GM21786 (cell line): Measurements from ENCODE around the gene COMT.

Experiments used
- ATAC-seq: cut with Tn5 transposase; IDR thresholded peaks from one replicate; pipeline ENCODE4 v1.9.1; 2021; ENCODE audit not compliant: unreplicated experiment

Gene COMT

GRCh38 chr22:19981171-19981960 lies 39.8 kb downstream of the COMT start:
- no peak for ATAC-seq

GRCh38 chr22:19981961-19982920 lies 40.7 kb downstream of the COMT start:
- ATAC-seq: no peak

GRCh38 chr22:19982991-19983578 lies 41.5 kb downstream of the COMT start:
- ATAC-seq: no peak

GRCh38 chr22:19983741-19984140 lies 42.2 kb downstream of the COMT start:
- ATAC-seq: no peak

- no peak for ATAC-seq
Measured at GRCh38 chr22:19984201-19984753, 42.7 kb downstream of the COMT start.

- ATAC-seq: no peak
Measured at GRCh38 chr22:19984851-19985811, 43.6 kb downstream of the COMT start.

- no peak for ATAC-seq
Measured at GRCh38 chr22:19986011-19986409, 44.4 kb downstream of the COMT start.

GRCh38 chr22:19986410-19987341 lies 45.1 kb downstream of the COMT start:
- no peak for ATAC-seq

- ATAC-seq: no peak
Measured at GRCh38 chr22:19987394-19988306, 46.1 kb downstream of the COMT start.

- no peak for ATAC-seq
Measured at GRCh38 chr22:19988331-19988808, 46.8 kb downstream of the COMT start.

GRCh38 chr22:19988965-19989724 lies 47.6 kb downstream of the COMT start:
- no peak for ATAC-seq

- ATAC-seq: no peak
Measured at GRCh38 chr22:19989725-19990067, 48.1 kb downstream of the COMT start.

GRCh38 chr22:19990188-19990587 lies 48.6 kb downstream of the COMT start:
- ATAC-seq: no peak

- no peak for ATAC-seq
Measured at GRCh38 chr22:19990609-19991394, 49.2 kb downstream of the COMT start.

GRCh38 chr22:19991395-19991644 lies 49.7 kb downstream of the COMT start:
- no peak for ATAC-seq

GRCh38 chr22:19991645-19992451 lies 50.3 kb downstream of the COMT start:
- no peak for ATAC-seq
